Central memory CD4-positive, alpha-beta T cell (primary cell): Measurements from ENCODE around the gene PLEKHM2.

ENCODE experiments used
- DNase-seq: peaks from one replicate; pipeline ENCODE4 v3.0.0; 2022

The PLEKHM2 gene

DNA sequence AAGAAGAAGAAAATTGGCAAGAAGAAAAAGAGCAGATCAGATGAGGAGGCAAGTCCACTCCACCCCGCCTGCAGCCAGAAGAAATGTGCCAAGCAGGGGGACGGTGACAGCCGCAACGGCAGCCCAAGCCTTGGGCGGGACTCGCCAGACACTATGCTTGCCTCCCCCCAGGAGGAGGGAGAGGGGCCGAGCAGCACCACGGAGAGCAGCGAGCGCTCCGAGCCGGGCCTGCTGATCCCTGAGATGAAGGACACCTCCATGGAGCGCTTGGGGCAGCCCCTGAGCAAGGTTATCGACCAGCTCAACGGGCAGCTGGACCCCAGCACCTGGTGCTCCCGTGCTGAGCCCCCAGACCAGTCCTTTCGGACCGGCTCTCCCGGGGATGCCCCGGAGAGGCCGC, 42.9 kb downstream of the PLEKHM2 start:
- DNase-seq: no peak

DNA sequence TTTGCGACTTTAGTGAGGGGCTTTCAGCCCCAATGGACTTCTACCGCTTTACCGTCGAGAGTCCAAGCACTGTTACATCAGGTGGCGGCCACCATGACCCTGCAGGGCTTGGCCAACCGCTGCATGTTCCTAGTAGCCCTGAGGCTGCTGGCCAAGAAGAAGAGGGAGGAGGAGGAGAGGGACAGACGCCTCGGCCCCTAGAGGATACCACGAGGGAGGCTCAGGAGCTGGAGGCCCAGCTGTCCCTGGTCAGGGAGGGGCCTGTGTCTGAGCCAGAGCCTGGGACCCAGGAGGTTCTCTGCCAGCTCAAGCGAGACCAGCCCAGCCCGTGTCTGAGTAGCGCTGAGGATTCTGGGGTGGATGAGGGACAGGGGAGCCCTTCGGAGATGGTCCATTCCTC, 43.3 kb downstream of the PLEKHM2 start:
- DNase-seq: no peak

DNA sequence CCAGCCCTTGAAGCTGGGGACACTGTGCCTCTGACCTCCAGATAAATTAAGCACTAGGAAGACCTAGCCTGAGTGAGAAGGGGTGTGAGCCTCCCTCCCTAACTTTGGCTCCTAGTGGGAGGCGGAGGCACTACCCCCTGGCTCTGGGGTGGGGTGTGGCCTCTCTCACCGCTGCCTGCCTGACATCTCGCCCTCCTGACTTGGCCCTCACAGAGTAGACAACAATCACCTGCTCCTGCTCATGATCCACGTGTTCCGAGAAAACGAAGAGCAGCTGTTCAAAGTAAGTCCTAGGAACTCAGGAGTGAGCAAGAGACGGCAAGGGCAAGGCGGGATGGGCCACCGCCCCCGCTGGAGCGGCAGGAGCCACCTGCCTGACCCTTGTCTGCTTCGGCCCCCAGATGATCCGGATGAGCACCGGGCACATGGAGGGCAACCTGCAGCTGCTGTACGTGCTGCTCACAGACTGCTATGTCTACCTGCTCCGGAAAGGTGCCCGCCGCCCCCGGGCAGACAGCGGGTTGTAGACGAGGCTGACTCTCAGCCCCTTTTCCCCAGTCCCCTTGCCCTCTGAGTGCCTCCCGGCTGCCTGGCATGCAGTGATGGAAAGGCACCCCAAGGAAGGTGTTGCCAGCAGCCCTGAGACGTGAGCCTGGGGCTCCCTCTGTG, 43.9 kb downstream of the PLEKHM2 start:
- DNase-seq: no peak

DNA sequence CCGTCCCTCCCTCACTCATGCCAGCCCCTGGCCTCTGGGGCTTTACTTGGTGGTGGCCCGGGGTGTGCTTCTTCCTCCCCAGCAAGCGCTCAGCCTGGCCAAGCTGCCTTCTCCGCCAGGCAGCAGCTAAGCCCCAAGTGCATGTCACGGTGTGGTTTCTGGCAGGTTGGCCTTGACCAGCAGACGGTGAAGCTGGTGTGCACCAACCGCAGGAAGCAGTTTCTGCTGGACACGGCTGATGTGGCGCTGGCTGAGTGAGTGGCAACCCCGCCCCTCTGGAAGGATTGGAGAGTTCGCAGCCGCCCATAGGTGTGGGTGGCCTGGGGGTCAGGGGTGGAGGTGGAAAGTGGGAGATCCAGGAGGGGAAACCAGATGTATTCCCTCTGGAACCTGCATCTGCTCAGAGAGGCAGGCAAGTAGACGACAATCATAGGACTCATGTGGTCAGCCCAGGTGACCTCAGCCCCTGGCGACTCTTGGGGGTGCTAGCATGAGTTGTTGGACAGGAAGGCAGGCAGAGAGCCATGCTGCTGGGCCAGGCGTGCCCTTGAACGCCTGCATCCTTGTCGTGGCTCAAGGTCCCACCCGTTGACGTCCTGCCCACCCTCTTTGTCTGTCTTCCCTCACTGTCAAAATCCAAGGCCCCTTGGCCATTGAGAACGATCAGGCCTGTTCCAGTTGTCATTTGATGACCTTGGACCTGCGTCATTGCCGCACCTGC, 45.0 kb downstream of the PLEKHM2 start:
- DNase-seq: no peak

DNA sequence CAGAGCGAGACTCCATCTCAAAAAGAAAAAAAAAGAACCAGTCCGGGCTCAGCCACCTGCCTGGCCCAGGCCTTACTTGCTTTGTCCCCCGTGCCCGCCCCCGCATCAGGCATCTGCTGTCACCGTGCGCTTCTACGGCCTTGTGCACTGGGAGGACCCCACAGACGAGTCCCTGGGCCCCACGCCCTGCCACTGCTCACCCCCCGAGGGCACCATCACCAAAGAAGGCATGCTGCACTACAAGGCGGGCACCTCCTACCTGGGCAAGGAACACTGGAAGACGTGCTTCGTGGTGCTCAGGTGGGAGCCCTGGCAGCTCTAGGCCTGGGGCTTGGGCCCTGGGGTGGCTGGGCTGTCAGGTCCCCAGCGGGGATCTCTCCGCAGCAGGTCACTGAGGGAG, 46.3 kb downstream of the PLEKHM2 start:
- no peak for DNase-seq

DNA sequence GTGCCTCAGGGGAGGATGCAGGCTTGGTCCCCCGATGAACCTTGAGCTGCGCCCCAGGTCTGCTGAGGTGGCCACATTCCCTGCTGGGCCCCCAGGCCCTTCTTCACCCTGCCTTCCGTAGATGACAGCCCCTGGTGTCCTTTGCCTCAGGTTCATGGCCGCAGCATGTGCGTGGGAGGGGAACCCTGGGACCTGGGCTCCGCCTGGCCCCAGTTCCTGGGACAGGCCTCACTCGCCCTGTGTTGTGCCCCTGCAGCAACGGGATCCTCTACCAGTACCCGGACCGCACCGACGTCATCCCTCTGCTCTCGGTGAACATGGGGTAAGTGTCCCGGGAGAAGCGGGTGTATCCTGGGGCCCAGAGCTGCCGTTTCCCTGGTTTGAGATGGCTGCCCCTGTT, 46.8 kb downstream of the PLEKHM2 start:
- no peak for DNase-seq

DNA sequence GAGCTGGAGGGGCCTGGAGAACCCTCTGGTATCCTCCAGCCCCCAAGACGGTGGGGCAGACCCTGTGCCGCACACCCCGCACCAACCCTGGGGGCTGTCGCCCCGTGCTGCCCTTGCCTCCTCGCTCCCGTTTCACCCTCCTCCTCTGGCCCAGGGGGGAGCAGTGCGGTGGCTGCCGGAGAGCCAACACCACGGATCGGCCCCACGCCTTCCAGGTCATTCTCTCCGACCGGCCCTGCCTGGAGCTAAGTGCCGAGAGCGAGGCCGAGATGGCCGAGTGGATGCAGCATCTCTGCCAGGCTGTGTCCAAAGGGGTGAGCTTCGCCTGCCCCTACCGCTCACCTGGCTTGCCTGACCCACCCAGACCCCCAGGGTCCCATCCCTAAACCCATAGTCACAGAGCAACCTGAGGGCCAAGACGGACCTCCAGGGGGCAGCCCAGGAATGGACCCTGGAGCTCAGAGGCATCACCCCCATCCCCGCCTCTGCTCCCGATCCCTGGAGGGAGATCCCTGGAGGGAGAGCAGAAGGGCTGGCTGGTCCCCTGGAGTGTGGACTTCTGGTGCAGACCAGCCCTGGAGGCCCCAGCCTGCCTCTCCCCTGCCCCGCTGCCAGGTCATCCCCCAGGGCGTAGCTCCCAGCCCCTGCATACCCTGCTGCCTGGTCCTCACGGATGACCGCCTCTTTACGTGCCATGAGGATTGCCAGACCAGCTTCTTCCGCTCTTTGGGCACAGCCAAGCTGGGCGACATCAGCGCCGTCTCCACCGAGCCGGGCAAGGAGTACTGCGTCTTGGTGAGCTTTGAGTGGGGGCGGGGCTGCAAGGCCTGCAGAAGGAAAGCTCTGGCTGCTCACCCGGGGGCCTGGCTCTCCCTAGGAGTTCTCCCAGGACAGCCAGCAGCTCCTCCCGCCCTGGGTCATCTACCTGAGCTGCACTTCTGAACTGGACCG, 47.9 kb downstream of the PLEKHM2 start:
- no peak for DNase-seq

DNA sequence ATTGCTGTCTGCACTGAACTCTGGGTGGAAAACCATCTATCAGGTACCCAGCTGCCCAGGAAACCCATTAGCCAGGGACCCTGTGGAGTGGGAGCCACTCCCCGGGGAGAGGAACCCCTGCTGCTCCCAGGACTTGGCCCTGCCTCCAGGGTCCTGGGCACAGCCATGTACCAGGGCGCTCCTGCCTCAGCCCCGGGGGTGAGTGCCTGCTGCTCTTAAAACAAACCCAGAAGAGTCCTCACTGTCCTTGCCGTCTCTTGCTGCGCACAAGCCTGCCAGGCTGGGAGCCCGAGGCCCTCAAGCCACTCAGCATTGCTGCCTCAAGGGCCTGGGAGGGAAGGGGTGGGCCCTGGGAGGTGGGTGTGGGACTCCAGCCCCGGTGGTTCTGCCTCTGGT, 48.6 kb downstream of the PLEKHM2 start:
- no peak for DNase-seq

DNA sequence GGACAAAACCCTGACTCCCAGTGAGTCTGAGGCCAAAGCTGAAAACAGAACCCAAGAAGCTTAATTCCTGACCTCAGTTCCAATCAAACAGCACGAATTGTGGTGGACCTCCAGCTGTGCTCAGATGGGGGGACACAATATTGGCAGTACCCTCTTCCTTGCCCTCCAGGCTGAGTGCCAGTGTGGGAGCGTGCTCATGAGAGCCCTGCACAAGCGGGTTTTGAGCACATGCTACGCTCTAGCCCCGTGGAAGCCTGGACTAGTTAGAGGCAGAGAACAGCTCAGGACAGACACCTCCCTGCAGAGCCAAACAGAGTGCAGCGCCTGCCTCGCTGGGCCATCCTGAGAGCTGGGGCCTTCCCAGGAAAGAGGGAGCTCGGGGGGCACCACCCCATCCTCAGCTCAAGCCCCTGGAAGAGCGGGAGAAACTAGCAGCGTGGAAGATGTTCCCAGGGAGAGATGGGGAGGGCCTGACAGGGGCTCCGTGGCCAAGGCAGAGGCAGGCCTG, 49.2 kb downstream of the PLEKHM2 start:
- no peak for DNase-seq

DNA sequence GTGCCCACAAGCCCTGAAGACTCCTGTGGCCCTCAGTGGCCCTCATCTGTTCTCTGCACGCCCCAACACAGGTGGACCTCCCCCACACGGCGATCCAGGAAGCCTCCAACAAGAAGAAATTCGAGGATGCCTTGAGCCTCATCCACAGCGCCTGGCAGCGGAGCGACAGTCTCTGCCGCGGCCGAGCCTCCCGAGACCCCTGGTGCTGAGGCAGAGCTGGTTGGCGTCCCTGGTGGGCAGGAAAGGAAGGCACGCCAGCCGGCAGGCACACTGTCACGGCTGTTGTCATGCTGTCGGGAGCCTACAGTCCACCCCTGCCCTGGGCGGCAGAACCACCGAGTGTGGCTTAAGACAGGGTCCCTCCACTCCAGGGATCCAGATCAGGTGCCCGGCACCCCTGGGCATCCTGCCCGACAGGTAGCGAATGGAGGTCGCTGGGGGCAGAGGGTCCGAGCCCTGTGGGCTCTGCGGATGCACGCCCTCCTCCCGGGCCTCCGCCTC, 49.7 kb downstream of the PLEKHM2 start:
- DNase-seq: no peak

DNA sequence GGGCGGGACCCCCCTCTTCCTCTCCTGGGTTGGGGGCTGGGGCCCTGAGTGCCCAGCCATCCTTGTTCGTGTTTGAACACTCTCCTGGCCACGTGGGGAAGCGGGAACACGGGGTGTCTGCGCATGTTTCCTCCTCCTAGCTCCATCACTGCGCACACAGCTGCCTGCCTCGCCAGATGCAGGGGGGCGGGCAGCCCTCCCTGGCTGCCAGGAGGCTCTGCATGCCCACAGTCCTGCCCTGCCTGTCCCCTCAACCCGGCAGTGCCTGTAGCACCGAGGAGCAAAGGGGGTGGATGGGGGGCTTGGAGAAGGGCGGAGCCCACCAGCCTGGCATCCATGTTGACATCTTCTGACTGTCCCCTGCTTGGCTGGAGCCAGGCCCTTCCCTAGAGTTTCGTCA, 50.2 kb downstream of the PLEKHM2 start:
- DNase-seq: no peak

DNA sequence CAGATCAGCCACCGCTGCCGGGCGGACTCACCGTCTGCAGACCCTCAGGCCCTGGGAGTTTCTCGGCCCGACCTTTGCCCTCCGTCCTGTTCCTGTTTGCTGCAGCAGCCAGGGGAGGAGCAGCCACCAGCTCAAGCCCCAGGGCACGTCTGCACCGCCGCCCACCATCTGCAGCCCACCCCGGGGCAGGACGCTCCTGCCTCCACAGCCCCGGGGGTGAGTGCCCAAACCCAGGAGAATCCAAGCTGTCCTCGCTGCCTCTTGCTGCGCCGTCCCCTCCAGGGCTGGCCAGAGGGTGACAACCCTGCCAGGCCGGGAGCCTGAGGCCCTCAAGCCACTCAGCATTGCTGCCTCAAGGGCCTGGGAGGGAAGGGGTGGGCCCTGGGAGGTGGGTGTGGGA, 50.8 kb downstream of the PLEKHM2 start:
- DNase-seq: no peak

DNA sequence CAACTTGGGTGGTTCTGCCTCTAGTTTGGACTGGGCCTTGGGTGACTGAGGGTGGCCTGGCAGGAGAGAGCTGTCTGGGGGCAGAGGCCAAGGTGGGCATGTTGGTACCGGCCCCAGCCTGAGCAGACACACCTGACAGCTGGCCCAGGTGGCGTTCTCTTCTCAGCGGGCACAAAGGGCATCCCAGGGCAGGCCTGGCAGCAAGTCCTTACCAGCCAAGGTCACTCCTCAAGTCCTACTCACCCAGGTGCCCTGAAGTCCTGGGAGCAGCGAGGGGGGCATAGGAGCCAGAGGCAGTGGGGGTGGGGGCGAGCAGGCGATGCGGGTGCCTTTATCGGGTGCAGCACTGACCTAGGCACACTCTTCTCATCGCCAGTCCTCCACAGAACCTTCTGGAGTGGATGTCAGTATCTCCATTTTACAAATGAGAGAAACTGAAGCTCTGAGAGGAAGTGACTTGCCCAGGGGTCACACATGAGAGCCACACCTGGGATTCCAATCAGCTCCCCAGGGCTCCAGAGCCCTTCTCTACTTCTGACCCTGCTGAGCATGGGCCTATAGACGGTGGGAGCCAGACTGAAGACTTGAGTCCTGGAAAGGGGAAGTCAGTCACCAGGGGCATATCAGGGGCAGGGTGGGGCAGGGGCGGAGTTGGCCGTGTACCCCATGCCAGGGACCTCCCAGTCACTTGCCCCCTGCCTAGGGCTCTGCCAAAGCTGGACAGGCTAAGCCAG, 51.4 kb downstream of the PLEKHM2 start:
- no peak for DNase-seq

DNA sequence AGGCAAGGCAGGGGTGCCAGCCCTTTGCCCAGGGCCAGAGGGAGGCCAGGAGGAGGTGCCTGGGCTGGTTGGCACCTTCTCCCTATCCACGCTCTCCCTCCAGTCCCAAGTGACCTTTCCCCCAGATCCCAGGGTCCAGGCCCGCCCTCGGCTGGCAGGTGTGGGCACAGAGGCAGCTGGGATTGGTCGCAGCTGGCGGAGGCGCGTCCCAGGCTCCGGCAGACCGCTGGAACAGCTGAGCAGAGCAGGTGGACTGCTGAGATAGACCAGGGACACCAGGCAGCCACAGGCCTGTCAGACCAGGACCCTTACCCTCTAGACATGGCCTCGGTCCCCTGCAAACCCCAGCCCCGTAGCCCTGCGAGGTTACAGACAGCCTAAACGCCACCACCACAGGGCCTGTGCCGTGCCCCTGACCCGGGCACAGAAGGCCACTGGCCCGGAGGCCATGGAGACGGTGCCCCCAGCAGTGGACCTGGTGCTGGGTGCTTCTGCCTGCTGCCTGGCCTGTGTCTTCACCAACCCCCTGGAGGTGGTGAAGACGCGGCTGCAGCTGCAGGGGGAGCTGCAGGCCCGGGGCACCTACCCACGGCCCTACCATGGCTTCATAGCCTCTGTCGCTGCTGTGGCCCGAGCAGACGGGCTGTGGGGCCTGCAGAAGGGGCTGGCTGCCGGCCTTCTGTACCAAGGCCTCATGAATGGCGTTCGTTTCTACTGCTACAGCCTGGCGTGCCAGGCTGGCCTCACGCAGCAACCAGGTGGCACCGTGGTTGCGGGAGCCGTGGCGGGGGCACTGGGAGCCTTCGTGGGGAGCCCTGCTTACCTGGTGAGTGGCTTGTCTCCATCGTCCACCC, 52.1 kb downstream of the PLEKHM2 start, which contains the start of gene SLC25A34:
SLC25A34 (plus strand) TSS at position 221 of the 854 bp plus-strand sequence; CDS start at position 449, 228 bp downstream.
- DNase-seq: no peak

DNA sequence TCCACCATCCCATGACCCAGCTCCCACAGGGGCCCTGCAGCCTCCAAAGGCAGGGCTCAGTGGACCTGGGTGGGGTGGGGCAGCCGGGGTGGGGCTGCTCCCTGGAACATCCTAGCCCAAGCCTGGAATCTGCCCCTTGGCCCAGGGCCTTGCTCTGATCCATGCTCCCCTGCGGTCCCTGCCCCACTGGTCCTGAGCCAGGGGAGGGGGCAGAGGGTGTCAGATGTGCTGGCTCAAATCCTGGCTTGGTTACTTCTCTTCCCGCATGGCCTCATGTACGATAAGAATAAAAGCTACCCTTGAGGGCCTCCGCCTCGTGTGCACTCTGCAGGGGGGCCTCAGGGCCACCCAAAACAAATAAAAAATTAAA, 52.8 kb downstream of the PLEKHM2 start:
- no peak for DNase-seq

DNA sequence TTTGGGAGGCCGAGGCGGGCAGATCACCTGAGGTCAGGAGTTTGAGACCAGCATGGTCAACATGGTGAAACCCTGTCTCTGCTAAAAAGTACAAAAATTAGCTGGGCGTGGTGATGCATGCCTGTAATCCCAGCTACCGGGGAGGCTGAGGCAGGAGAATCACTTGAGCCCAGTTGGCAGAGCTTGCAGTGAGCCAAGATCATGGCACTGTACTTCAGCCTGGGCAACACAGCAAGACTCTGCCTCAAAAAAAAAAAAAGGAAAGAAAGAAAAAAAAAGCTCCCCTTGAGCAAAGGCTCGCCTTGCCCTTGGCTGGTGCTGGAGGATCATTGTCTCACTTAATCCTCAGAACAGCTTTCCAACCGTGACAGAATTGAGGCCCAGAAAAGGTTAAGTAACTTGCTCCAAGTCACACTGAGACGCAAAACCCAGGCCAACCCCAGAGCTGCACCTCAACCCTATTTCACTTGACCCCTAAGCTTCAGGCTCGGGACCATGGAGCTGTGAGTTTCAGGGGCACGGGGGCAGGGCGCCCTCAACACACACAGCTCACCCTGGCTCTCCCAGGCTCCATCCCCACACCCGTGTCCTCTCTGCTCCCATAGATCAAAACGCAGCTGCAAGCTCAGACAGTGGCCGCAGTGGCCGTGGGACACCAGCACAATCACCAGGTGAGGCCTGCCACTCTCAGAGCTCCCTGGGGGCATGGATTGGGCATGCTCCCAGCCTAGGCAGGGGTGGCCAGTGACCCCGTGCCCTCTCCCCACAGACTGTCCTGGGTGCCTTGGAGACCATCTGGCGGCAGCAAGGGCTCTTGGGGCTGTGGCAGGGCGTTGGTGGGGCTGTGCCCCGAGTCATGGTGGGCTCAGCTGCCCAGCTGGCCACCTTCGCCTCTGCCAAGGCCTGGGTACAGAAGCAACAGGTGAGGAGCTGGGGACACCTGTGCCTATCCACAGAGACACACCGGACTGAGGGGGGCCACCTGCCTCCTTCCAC, 53.5 kb downstream of the PLEKHM2 start:
- no peak for DNase-seq

DNA sequence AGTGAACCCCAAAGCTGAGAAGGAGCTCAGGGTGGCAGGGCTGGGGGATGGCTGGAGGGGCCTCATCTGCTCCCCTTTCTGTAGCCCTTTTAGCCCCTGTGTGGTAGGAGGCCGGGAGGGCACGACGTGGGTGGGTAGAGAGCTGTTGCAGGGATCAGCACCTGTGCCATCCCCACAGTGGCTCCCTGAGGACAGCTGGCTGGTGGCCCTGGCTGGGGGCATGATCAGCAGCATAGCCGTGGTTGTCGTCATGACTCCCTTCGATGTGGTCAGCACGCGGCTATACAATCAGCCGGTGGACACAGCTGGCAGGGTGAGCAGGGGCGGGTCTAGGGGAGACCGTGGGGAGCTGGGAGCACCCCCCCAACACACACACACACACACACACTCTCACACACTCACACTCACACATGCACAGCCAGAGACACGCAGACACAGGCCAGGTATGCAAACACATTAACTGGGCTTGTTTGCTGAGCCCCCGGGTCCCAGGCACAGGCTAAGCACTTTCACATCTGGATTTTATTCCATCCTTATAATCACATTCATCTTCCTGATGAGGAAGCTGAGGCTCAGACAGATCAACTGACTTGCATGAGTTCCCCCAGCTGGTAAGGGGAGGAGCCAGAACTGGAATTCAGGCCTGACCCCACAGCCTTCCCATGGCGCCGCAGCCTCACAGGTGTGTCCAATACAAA, 54.4 kb downstream of the PLEKHM2 start:
- DNase-seq: no peak

DNA sequence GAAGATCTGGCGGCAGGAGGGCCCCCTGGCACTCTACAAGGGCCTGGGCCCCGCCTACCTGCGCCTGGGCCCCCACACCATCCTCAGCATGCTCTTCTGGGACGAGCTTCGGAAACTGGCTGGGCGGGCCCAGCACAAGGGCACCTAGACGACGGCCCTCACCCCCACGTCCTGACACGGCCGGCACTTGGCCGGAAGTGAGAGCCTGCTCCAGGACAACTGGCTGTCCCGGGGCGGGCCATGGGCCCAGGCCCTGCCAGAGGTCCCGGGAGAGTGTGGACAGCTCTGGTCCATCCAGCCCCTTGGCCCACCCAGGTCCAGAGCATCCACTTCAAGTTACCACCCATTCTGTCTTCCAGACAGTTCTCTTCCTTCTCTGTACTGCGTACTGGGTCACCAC, 55.1 kb downstream of the PLEKHM2 start:
- no peak for DNase-seq

DNA sequence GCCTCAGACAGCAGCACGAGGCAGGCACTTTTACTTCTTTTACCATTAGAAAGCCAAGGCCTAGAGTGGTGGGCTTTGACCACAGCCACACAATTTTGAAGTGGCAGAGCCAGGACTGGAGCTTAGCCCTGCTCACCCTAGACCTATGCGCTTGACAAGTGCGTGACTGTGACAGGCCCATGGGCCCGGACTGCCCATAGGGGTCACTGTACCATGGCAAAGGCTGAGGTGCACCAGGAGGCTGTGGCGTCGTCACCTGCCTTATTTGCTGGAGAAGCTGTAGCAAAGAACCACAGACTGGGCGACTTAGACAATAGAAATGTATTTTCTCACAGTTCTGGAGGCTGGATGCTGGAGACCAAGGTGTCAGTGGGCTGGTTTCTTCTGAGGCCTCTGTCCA, 55.6 kb downstream of the PLEKHM2 start:
- no peak for DNase-seq
